IMR-90 (cell line): ENCODE measurements around the gene PLIN4. TPM values are rescaled to one million over a fixed set of nuclear protein-coding genes. Genes with fewer than 3 reads are reported as not detected.

ENCODE experiments used
- ATAC-seq: fragments of 200-7000 bp; cut with Tn5 transposase; 2 replicates; pipeline ENCODE4 v1.9.1; 2020; ENCODE audit warnings: low read depth, mild to moderate bottlenecking, moderate library complexity
- BruUV-seq: library from RNA; stranded (reverse); fragments of 400-500 nt; replicated peaks from 2 replicates; lab custom pipeline; 2021; lab: Mats Ljungman, UMichigan
- CTCF ChIA-PET: fragments of 300-600 bp; formaldehyde crosslinking; extraction: SDS; loops from one replicate; lab custom pipeline; 2021; ENCODE audit warnings: antibody characterized with exemption; lab: Yijun Ruan, JAX
- POLR2A ChIA-PET: fragments of 300-600 bp; sonication (Branson Sonifier 250); formaldehyde crosslinking; loops from one replicate; lab custom pipeline; 2022; ENCODE audit warnings: antibody characterized with exemption; ENCODE audit not compliant: unreplicated experiment; lab: Charles Lee
- DNase-seq: peaks from one replicate; pipeline ENCODE4 v3.0.0; 2013
- H2AFZ ChIP-seq: replicated peaks from 2 replicates; pipeline ENCODE3; 2013; ENCODE audit warnings: low read length, mild to moderate bottlenecking; ENCODE audit not compliant: poor library complexity
- H2AK5ac ChIP-seq: 2 replicates; pipeline ENCODE4 v1.6.1; 2013; ENCODE audit warnings: low read depth, low read length, inconsistent platforms
- H2AK9ac ChIP-seq: replicated peaks from 2 replicates; pipeline ENCODE3; 2013; ENCODE audit warnings: mild to moderate bottlenecking, low read depth, low read length, moderate library complexity; ENCODE audit not compliant: poor library complexity
- H2BK120ac ChIP-seq: 2 replicates; pipeline ENCODE4 v1.6.1; 2013; ENCODE audit warnings: low read depth, low read length, inconsistent platforms
- H2BK15ac ChIP-seq: 3 replicates; pipeline ENCODE4 v1.6.1; 2013; ENCODE audit warnings: low read depth, low read length, inconsistent platforms
- H2BK20ac ChIP-seq: 2 replicates; pipeline ENCODE4 v1.6.1; 2013; ENCODE audit warnings: low read depth, mild to moderate bottlenecking, inconsistent platforms, low read length, moderate library complexity
- H2BK5ac ChIP-seq: 2 replicates; pipeline ENCODE4 v1.6.1; 2013; ENCODE audit warnings: mild to moderate bottlenecking, low read depth, low read length, inconsistent platforms; ENCODE audit not compliant: poor library complexity, severe bottlenecking
- H3K14ac ChIP-seq: replicated peaks from 2 replicates; pipeline ENCODE4 v1.6.1; 2013; ENCODE audit warnings: low read depth, low read length, inconsistent platforms
- H3K18ac ChIP-seq: 2 replicates; pipeline ENCODE4 v1.6.1; 2013; ENCODE audit warnings: low read depth, low read length, control low read depth
- H3K23ac ChIP-seq: 2 replicates; pipeline ENCODE4 v1.6.1; 2013; ENCODE audit warnings: low read depth, low read length, inconsistent platforms
- H3K27ac ChIP-seq: 2 replicates; pipeline ENCODE4 v1.5.1; 2013; ENCODE audit warnings: mild to moderate bottlenecking, control low read depth, low read length; ENCODE audit not compliant: insufficient read depth
- H3K27me3 ChIP-seq: 2 replicates; pipeline ENCODE4 v1.6.1; 2013; ENCODE audit warnings: low read length; ENCODE audit not compliant: control insufficient read depth, insufficient read depth
- H3K36me3 ChIP-seq: 2 replicates; pipeline ENCODE4 v1.6.1; 2013; ENCODE audit warnings: low read length, mixed read lengths; ENCODE audit not compliant: control insufficient read depth, insufficient read depth
- H3K4ac ChIP-seq: 2 replicates; pipeline ENCODE4 v1.6.1; 2013; ENCODE audit warnings: low read depth, low read length, inconsistent platforms
- H3K4me1 ChIP-seq: 2 replicates; pipeline ENCODE4 v1.6.1; 2013; ENCODE audit warnings: low read length, mixed read lengths; ENCODE audit not compliant: control insufficient read depth, insufficient read depth
- H3K4me2 ChIP-seq: 2 replicates; pipeline ENCODE4 v1.6.1; 2013; ENCODE audit warnings: low read depth, mild to moderate bottlenecking, control low read depth, low read length, moderate library complexity
- H3K4me3 ChIP-seq: 2 replicates; pipeline ENCODE4 v1.5.1; 2013; ENCODE audit warnings: low read depth, mild to moderate bottlenecking, control low read depth, low read length, moderate library complexity; ENCODE audit not compliant: insufficient read depth
- H3K56ac ChIP-seq: 2 replicates; pipeline ENCODE4 v1.6.1; 2013; ENCODE audit warnings: low read length, inconsistent platforms; ENCODE audit not compliant: insufficient read depth; ENCODE audit errors: extremely low read depth
- H3K79me1 ChIP-seq, 2 experiments: 2 replicates each; pipeline ENCODE4 v1.6.1; 2013; ENCODE audit warnings: low read length in 2 of 2, inconsistent platforms in 1 of 2, low read depth in 1 of 2
- H3K9ac ChIP-seq: 2 replicates; pipeline ENCODE4 v1.6.1; 2013; ENCODE audit warnings: low read depth, low read length, control low read depth
- H3K9me1 ChIP-seq: 2 replicates; pipeline ENCODE4 v1.6.1; 2013; ENCODE audit warnings: low read length, inconsistent platforms; ENCODE audit not compliant: insufficient read depth
- H3K9me3 ChIP-seq: 2 replicates; pipeline ENCODE4 v1.6.1; 2013; ENCODE audit warnings: low read length; ENCODE audit not compliant: control insufficient read depth, insufficient read depth
- H4K20me1 ChIP-seq: 2 replicates; pipeline ENCODE4 v1.6.1; 2013; ENCODE audit warnings: low read length, inconsistent platforms; ENCODE audit not compliant: insufficient read depth
- H4K5ac ChIP-seq: 2 replicates; pipeline ENCODE4 v1.6.1; 2013; ENCODE audit warnings: mild to moderate bottlenecking, low read depth, low read length, control low read depth
- H4K8ac ChIP-seq, 2 experiments: 2 replicates each; pipeline ENCODE4 v1.6.1; 2013; ENCODE audit warnings: low read depth in 2 of 2, low read length in 2 of 2, control low read depth in 1 of 2, inconsistent platforms in 1 of 2
- H4K91ac ChIP-seq: 2 replicates; pipeline ENCODE4 v1.6.1; 2013; ENCODE audit warnings: low read depth, low read length, inconsistent platforms; ENCODE audit not compliant: insufficient read depth
- BHLHE40 ChIP-seq: fragments of 150-350 bp; IDR thresholded peaks from 2 replicates; pipeline ENCODE4 v1.6.1; 2016; ENCODE audit warnings: mild to moderate bottlenecking, low read depth, low read length
- CEBPB ChIP-seq: IDR thresholded peaks from 2 replicates; pipeline ENCODE4 v1.6.1; 2012; ENCODE audit warnings: low read depth, low read length, improper control_type of control experiment
- CHD1 ChIP-seq: IDR thresholded peaks from 2 replicates; pipeline ENCODE4 v1.6.1; 2012; ENCODE audit warnings: low read depth, low read length, improper control_type of control experiment
- FOS ChIP-seq: fragments of 150-350 bp; IDR thresholded peaks from 2 replicates; pipeline ENCODE4 v1.6.1; 2016; ENCODE audit warnings: low read depth, low read length
- MAFK ChIP-seq: IDR thresholded peaks from 2 replicates; pipeline ENCODE4 v1.6.1; 2012; ENCODE audit warnings: low read depth, low read length, improper control_type of control experiment
- MAZ ChIP-seq: IDR thresholded peaks from 2 replicates; pipeline ENCODE4 v1.6.1; 2012; ENCODE audit warnings: low read depth, mild to moderate bottlenecking, low read length, improper control_type of control experiment, moderate library complexity, borderline replicate concordance
- MXI1 ChIP-seq: IDR thresholded peaks from 2 replicates; pipeline ENCODE4 v1.6.1; 2012; ENCODE audit warnings: low read depth, mild to moderate bottlenecking, low read length, moderate library complexity, borderline replicate concordance
- NFE2L2 ChIP-seq: fragments of 150-350 bp; IDR thresholded peaks from 2 replicates; pipeline ENCODE4 v1.6.1; 2016; ENCODE audit warnings: low read depth, mild to moderate bottlenecking, low read length
- POLR2A ChIP-seq: IDR thresholded peaks from 2 replicates; pipeline ENCODE4 v1.6.1; 2012; ENCODE audit warnings: mild to moderate bottlenecking, low read depth, low read length
- RAD21 ChIP-seq: IDR thresholded peaks from 2 replicates; pipeline ENCODE4 v1.6.1; 2012; ENCODE audit warnings: low read length, improper control_type of control experiment
- RCOR1 ChIP-seq: IDR thresholded peaks from 2 replicates; pipeline ENCODE4 v1.6.1; 2012; ENCODE audit warnings: mild to moderate bottlenecking, low read length, improper control_type of control experiment; ENCODE audit not compliant: insufficient replicate concordance
- RFX5 ChIP-seq: IDR thresholded peaks from 2 replicates; pipeline ENCODE4 v1.8.0; 2012; ENCODE audit warnings: low read depth, mild to moderate bottlenecking, low read length, moderate library complexity
- SMC3 ChIP-seq: fragments of 150-350 bp; IDR thresholded peaks from 2 replicates; pipeline ENCODE4 v1.6.1; 2016; ENCODE audit warnings: low read depth, mild to moderate bottlenecking, antibody characterized with exemption, low read length, moderate library complexity
- WGBS, 2 experiments: methylation state at CpG; one replicate each; pipeline versions ENCODE4 v1.1.5 to v1.1.7; 2013; ENCODE audit warnings: missing lambda C conversion rate in 2 of 2; ENCODE audit not compliant: insufficient read length in 1 of 2; ENCODE audit errors: extremely low coverage in 2 of 2; 5-methylcytosine and 5-hydroxymethylcytosine counted together
- dilution Hi-C: fragments of 300-500 bp; cut with HindIII; formaldehyde crosslinking; loops from one replicate; pipeline ENCODE4 v1.14.3; 2018; ENCODE audit warnings: low sequenced_read_pairs; ENCODE audit not compliant: unreplicated experiment
- in situ Hi-C: fragments of 300-500 bp; cut with MboI; formaldehyde crosslinking; loops from 3 replicates; pipeline ENCODE4 v1.14.3; 2019; ENCODE audit warnings: low sequenced_read_pairs, inconsistent platforms, mixed read lengths
- intact Hi-C: fragments of 100-400 bp; cut with micrococcal nuclease; formaldehyde crosslinking; loops from 2 replicates; pipeline ENCODE4 v1.10.0; 2022
- polyA plus RNA-seq, 3 experiments: library from polyadenylated mRNA; depleted of rRNA; stranded (reverse); fragments of >200 nt; gene quantifications; 2 replicates each; pipeline ENCODE4 v1.2.3, GENCODE V29; 2012; ENCODE audit warnings: low replicate concordance in 1 of 3
- total RNA-seq: library from RNA; depleted of rRNA; stranded (reverse); fragments of >200 nt; gene quantifications from 2 replicates; pipeline ENCODE4 v1.2.3, GENCODE V29; 2012
- TF ChIP-seq, protein P1 (sequence below): conservative IDR thresholded peaks from 2 replicates; pipeline ENCODE4 v1.5.1; 2012; ENCODE audit warnings: mild to moderate bottlenecking, low read depth, low read length, improper control_type of control experiment
- TF ChIP-seq, protein P2 (sequence below): fragments of 150-350 bp; IDR thresholded peaks from 2 replicates; pipeline ENCODE4 v1.6.1; 2017; ENCODE audit warnings: mild to moderate bottlenecking, antibody characterized with exemption, low read length, low read depth
- TF ChIP-seq, protein P3 (sequence below): fragments of 150-350 bp; IDR thresholded peaks from 2 replicates; pipeline ENCODE4 v1.6.1; 2016; ENCODE audit warnings: low read depth, mild to moderate bottlenecking, low read length, moderate library complexity, borderline replicate concordance

Gene PLIN4
- total and polyA plus RNA-seq, 2 of the 4 experiments (the other 2 are of a cell fraction) = under 0.01 to 0.09 TPM

DNA sequence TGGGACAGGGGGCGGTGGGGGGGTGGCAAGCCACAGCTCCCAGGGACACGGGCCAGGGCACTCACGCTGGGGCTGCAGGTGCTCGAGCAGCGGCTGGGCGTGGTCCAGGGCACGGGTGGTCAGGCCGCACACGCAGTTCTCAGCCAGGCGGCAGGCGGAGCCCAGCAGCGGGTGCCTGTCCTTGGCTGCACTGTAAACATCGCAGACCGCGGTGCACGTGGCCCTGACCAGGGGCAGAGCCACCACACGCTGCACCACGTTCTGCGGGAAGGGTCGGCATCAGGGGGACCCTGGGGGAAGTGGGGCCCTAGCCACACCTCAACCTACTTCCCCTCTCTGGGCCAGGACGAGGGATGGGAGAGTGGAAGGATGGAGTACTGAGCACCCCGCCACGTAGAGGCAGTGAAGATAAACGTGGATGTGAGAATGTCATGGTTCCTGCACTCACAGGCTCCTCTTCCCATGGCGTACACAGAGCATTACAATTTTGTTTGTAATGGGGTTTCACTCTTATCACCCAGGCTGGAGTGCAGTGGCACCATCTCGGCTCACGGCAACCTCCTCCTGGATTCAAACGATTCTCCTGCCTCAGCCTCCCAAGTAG lies 13.4 kb upstream of the PLIN4 start:
- H3K79me1 ChIP-seq = no peaks in the 10 kb centered on the region
- no peak overlapping the region for H2BK15ac ChIP-seq
- H3K56ac ChIP-seq = no peak overlapping the region
- H2BK5ac ChIP-seq = no peak overlapping the region
- dilution Hi-C loops = no loop called here
- no peak overlapping the region for H2AFZ ChIP-seq
- intact Hi-C loops = no loop called here
- DNase-seq = no peak
- no peak overlapping the region for H4K91ac ChIP-seq
- H4K20me1 ChIP-seq = no peaks in the 10 kb centered on the region; the same call in 1 of the 2 replicates
- no peaks in the 10 kb centered on the region for H3K36me3 ChIP-seq
- ATAC-seq = no peak
- H3K4ac ChIP-seq = no peak overlapping the region
- no peak overlapping the region for H4K5ac ChIP-seq
- no peak overlapping the region for H3K23ac ChIP-seq
- no peaks in the 10 kb centered on the region for H3K9me3 ChIP-seq
- BruUV-seq = no TSS peak
- ChIA-PET CTCF (no interaction called here), POLR2A (no interaction called here)
- H3K18ac ChIP-seq = no peak overlapping the region
- H3K14ac ChIP-seq = no peak overlapping the region
- 69% methylated on average over 12 of the region's 28 CpGs; no CpG with 5 or more reads in 1 of the 2 experiments for WGBS, 2 experiments
- H3K9ac ChIP-seq = no peak overlapping the region
- peaks cover 39% of the 10 kb centered on the region for H3K27me3 ChIP-seq
- H3K4me2 ChIP-seq = no peak overlapping the region
- no peak overlapping the region for H2BK120ac ChIP-seq
- H2AK5ac ChIP-seq = no peak overlapping the region
- no peak overlapping the region for H3K4me3 ChIP-seq
- no peaks in the 10 kb centered on the region for H3K9me1 ChIP-seq
- H4K8ac ChIP-seq = no peak overlapping the region
- no peak for TF ChIP-seq NFE2L2
- no peak for TF ChIP-seq CEBPB
- TF ChIP-seq, protein P1, sequence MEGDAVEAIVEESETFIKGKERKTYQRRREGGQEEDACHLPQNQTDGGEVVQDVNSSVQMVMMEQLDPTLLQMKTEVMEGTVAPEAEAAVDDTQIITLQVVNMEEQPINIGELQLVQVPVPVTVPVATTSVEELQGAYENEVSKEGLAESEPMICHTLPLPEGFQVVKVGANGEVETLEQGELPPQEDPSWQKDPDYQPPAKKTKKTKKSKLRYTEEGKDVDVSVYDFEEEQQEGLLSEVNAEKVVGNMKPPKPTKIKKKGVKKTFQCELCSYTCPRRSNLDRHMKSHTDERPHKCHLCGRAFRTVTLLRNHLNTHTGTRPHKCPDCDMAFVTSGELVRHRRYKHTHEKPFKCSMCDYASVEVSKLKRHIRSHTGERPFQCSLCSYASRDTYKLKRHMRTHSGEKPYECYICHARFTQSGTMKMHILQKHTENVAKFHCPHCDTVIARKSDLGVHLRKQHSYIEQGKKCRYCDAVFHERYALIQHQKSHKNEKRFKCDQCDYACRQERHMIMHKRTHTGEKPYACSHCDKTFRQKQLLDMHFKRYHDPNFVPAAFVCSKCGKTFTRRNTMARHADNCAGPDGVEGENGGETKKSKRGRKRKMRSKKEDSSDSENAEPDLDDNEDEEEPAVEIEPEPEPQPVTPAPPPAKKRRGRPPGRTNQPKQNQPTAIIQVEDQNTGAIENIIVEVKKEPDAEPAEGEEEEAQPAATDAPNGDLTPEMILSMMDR = no peak
- TF ChIP-seq MXI1 = no peak
- TF ChIP-seq SMC3 = no peak
- no peak for TF ChIP-seq MAZ
- TF ChIP-seq, protein P2, sequence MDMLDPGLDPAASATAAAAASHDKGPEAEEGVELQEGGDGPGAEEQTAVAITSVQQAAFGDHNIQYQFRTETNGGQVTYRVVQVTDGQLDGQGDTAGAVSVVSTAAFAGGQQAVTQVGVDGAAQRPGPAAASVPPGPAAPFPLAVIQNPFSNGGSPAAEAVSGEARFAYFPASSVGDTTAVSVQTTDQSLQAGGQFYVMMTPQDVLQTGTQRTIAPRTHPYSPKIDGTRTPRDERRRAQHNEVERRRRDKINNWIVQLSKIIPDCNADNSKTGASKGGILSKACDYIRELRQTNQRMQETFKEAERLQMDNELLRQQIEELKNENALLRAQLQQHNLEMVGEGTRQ = no peak
- TF ChIP-seq FOS = no peak
- no peak for TF ChIP-seq MAFK
- no peak for TF ChIP-seq RAD21
- no peak for TF ChIP-seq CHD1
- TF ChIP-seq RFX5 = no peak
- TF ChIP-seq BHLHE40 = no peak
- no peak for TF ChIP-seq POLR2A
- no peak for TF ChIP-seq RCOR1
- TF ChIP-seq, protein P3, sequence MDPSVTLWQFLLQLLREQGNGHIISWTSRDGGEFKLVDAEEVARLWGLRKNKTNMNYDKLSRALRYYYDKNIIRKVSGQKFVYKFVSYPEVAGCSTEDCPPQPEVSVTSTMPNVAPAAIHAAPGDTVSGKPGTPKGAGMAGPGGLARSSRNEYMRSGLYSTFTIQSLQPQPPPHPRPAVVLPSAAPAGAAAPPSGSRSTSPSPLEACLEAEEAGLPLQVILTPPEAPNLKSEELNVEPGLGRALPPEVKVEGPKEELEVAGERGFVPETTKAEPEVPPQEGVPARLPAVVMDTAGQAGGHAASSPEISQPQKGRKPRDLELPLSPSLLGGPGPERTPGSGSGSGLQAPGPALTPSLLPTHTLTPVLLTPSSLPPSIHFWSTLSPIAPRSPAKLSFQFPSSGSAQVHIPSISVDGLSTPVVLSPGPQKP = no peak
- H3K27ac ChIP-seq = no peak overlapping the region
- H2BK20ac ChIP-seq = no peak overlapping the region
- in situ Hi-C loops = no loop called here
- H2AK9ac ChIP-seq = peak overlapping the region; percentile 37
- no peaks in the 10 kb centered on the region; the same call in 1 of the 2 replicates for H3K4me1 ChIP-seq
